Measurements from ENCODE around the gene DNAJC1.

- no peak for TF ChIP-seq CTCF (IDR thresholded peaks at IDR 0.05; ENCODE audit: control extremely low read depth in 1 of 3, insufficient read depth in 1 of 3, low read depth in 1 of 3, low read length in 3 of 3)
- no peak for TF ChIP-seq POLR2A (IDR thresholded peaks at IDR 0.05; ENCODE audit: control extremely low read depth in 1 of 2, low read depth in 2 of 2, low read length in 2 of 2)
- TF ChIP-seq TAF1 (IDR thresholded peaks at IDR 0.05; ENCODE audit: low read depth, low read length) = no peak
- no peak for TF ChIP-seq CHD2 (IDR thresholded peaks at IDR 0.05; ENCODE audit: low read length)
- no peak for TF ChIP-seq PHF8 (conservative IDR thresholded peaks at IDR 0.05; ENCODE audit: low read depth, low read length)
- TF ChIP-seq BRCA1 (IDR thresholded peaks at IDR 0.05; ENCODE audit: low read depth, low read length) = no peak
- TF ChIP-seq EZH2 (IDR thresholded peaks at IDR 0.05; ENCODE audit: low read depth, low read length, severe bottlenecking) = no peak
- no peak for TF ChIP-seq E2F6 (IDR thresholded peaks at IDR 0.05)
These were observed 77.1 kb downstream of the DNAJC1 start for GRCh38 chr10:21926358-21926925.
